GM19467 (cell line): ENCODE data around the gene FAM89B.

Experiments
- ATAC-seq: cut with Tn5 transposase; IDR thresholded peaks from one replicate; pipeline ENCODE4 v1.9.1; 2021; ENCODE audit warnings: mild to moderate bottlenecking, moderate library complexity; ENCODE audit not compliant: unreplicated experiment

FAM89B gene

GRCh38 chr11:65588199-65589054 lies 16.1 kb downstream of the FAM89B start:
- ATAC-seq, result peak; percentile 76

- no peak for ATAC-seq
Observed at GRCh38 chr11:65589444-65590239, 17.3 kb downstream of the FAM89B start.

- no peak for ATAC-seq
Observed at GRCh38 chr11:65590240-65590738, 18.0 kb downstream of the FAM89B start.

- ATAC-seq, result no peak
Observed at GRCh38 chr11:65591939-65592857, 19.9 kb downstream of the FAM89B start.

GRCh38 chr11:65592858-65593517 lies 20.6 kb downstream of the FAM89B start:
- no peak for ATAC-seq

GRCh38 chr11:65593518-65594414 lies 21.4 kb downstream of the FAM89B start:
- no peak for ATAC-seq

- ATAC-seq, result no peak
Observed at GRCh38 chr11:65595131-65595530, 22.8 kb downstream of the FAM89B start.

- no peak for ATAC-seq
Observed at GRCh38 chr11:65595543-65596281, 23.4 kb downstream of the FAM89B start, which contains the start of gene KCNK7. KCNK7 (minus strand) TSS chr11:65595800; CDS start chr11:65595772, 28 bp downstream.

GRCh38 chr11:65596520-65596919 lies 24.2 kb downstream of the FAM89B start:
- no peak for ATAC-seq

- ATAC-seq, result no peak
Observed at GRCh38 chr11:65598258-65598699, 25.9 kb downstream of the FAM89B start.

GRCh38 chr11:65599216-65599954 lies 27.0 kb downstream of the FAM89B start:
- ATAC-seq, result no peak

GRCh38 chr11:65599955-65600246 lies 27.6 kb downstream of the FAM89B start:
- ATAC-seq, result no peak

- ATAC-seq, result no peak
Observed at GRCh38 chr11:65604258-65604657, 31.9 kb downstream of the FAM89B start.

GRCh38 chr11:65606876-65607613 lies 34.7 kb downstream of the FAM89B start:
- ATAC-seq, result no peak

- no peak for ATAC-seq
Observed at GRCh38 chr11:65607614-65608426, 35.5 kb downstream of the FAM89B start.

GRCh38 chr11:65609229-65609628 lies 36.9 kb downstream of the FAM89B start:
- ATAC-seq, result no peak
